SK-N-SH (cell line): ENCODE measurements around the gene TMEM131. TPM values are rescaled to one million over a fixed set of nuclear protein-coding genes. Genes with fewer than 3 reads are reported as not detected.

ENCODE experiments used
- CTCF ChIA-PET: fragments of 300-600, 350-600 bp; formaldehyde crosslinking; extraction: SDS; loops from one replicate; lab custom pipeline; 2021; lab: Yijun Ruan, JAX
- POLR2A ChIA-PET: fragments of 350-600 bp; sonication (Branson Sonifier 250); formaldehyde crosslinking; extraction: SDS; loops from one replicate; lab custom pipeline; 2020; ENCODE audit warnings: antibody characterized with exemption, inconsistent platforms; lab: Yijun Ruan, JAX
- DNase-seq: peaks from one replicate; pipeline ENCODE4 v3.0.0; 2012
- H2AFZ ChIP-seq: fragments of 200-600 bp; sonication (generic); 2 replicates; pipeline ENCODE4 v1.8.1; 2016; ENCODE audit warnings: antibody characterized with exemption, mild to moderate bottlenecking, low read depth
- H3F3A ChIP-seq: fragments of 200-600 bp; sonication (generic); replicated peaks from 2 replicates; pipeline ENCODE3; 2016; ENCODE audit warnings: antibody characterized with exemption, mild to moderate bottlenecking; ENCODE audit not compliant: insufficient read depth
- H3K27ac ChIP-seq, 2 experiments: fragments of 200-500 bp in 1 of 2; fragments of 200-600 bp in 1 of 2; sonication (Bioruptor generic) in 1 of 2; sonication (generic), shearing (Covaris generic) in 1 of 2; 2 replicates each; pipeline versions ENCODE4 v1.5.1 to v1.6.1; 2014 to 2016; ENCODE audit warnings: low read depth in 2 of 2, inconsistent platforms in 1 of 2, low read length in 1 of 2, mild to moderate bottlenecking in 1 of 2, mixed read lengths in 1 of 2
- H3K27me3 ChIP-seq: fragments of 200-600 bp; sonication (generic), shearing (Covaris generic); 2 replicates; pipeline ENCODE4 v1.6.1; 2016; ENCODE audit warnings: mixed run types; ENCODE audit not compliant: insufficient read depth
- H3K36me3 ChIP-seq, 2 experiments: fragments of 200-500 bp in 1 of 2; fragments of 200-600 bp in 1 of 2; sonication (Bioruptor generic) in 1 of 2; sonication (generic) in 1 of 2; replicated peaks in 1 of 2; 2 replicates each; pipeline versions ENCODE3 to v1.5.1; 2014 to 2016; ENCODE audit warnings: low read length in 1 of 2, mild to moderate bottlenecking in 1 of 2; ENCODE audit not compliant: insufficient read depth in 2 of 2, control insufficient read depth in 1 of 2
- H3K4me1 ChIP-seq, 2 experiments: fragments of 200-500 bp in 1 of 2; fragments of 200-600 bp in 1 of 2; sonication (Bioruptor generic) in 1 of 2; sonication (generic), shearing (Covaris generic) in 1 of 2; 2 replicates each; pipeline versions ENCODE4 v1.5.1 to v1.6.1; 2014 to 2016; ENCODE audit warnings: low read depth in 1 of 2, low read length in 1 of 2, mixed run types in 1 of 2; ENCODE audit not compliant: insufficient read depth in 2 of 2, control insufficient read depth in 1 of 2
- H3K4me2 ChIP-seq: fragments of 200-600 bp; sonication (generic), shearing (Covaris generic); 2 replicates; pipeline ENCODE4 v1.6.1; 2017; ENCODE audit warnings: mixed run types
- H3K4me3 ChIP-seq, 2 experiments: fragments of 200-500 bp in 1 of 2; fragments of 200-600 bp in 1 of 2; sonication (Bioruptor generic) in 1 of 2; sonication (generic), shearing (Covaris generic) in 1 of 2; 2 replicates each; pipeline versions ENCODE4 v1.5.1 to v1.8.1; 2014 to 2016; ENCODE audit warnings: low read depth in 2 of 2, inconsistent platforms in 1 of 2, low read length in 1 of 2, mild to moderate bottlenecking in 1 of 2, mixed read lengths in 1 of 2, moderate library complexity in 1 of 2
- H3K79me2 ChIP-seq: fragments of 200-600 bp; sonication (generic); 2 replicates; pipeline ENCODE4 v1.8.1; 2017; ENCODE audit warnings: mild to moderate bottlenecking; ENCODE audit not compliant: insufficient read depth
- H3K9ac ChIP-seq: fragments of 200-600 bp; sonication (generic); 2 replicates; pipeline ENCODE4 v1.6.1; 2017; ENCODE audit warnings: mixed run types
- H3K9me2 ChIP-seq: fragments of 200-600 bp; sonication (generic); 2 replicates; pipeline ENCODE4 v1.6.1; 2017; ENCODE audit warnings: mixed run types
- H3K9me3 ChIP-seq: fragments of 200-600 bp; sonication (generic); 2 replicates; pipeline ENCODE4 v1.6.1; 2017; ENCODE audit warnings: mixed run types, mild to moderate bottlenecking, moderate library complexity
- H4K20me1 ChIP-seq: fragments of 200-600 bp; sonication (generic); 2 replicates; pipeline ENCODE4 v1.6.1; 2017; ENCODE audit warnings: mild to moderate bottlenecking, mixed run types; ENCODE audit not compliant: insufficient read depth
- CHD2 ChIP-seq: fragments of 150-350 bp; IDR thresholded peaks from 2 replicates; pipeline ENCODE4 v1.6.1; 2018; ENCODE audit warnings: low read length; ENCODE audit not compliant: partially characterized antibody
- EP300 ChIP-seq, 2 experiments: IDR thresholded peaks; 2 replicates each; pipeline versions ENCODE4 v1.4.0 to v1.6.1; 2012; ENCODE audit warnings: borderline replicate concordance in 1 of 2, low read depth in 1 of 2, low read length in 1 of 2
- EZH2phosphoT487 ChIP-seq: fragments of 200-600 bp; sonication (generic); IDR thresholded peaks from 2 replicates; pipeline ENCODE4 v1.6.1; 2017; ENCODE audit warnings: low read depth, mixed run types, mild to moderate bottlenecking, antibody characterized with exemption, moderate library complexity, borderline replicate concordance
- FOXJ3 ChIP-seq: sonication (generic); formaldehyde crosslinking; IDR thresholded peaks from 2 replicates; pipeline ENCODE4 v1.5.1; 2020; ENCODE audit warnings: mild to moderate bottlenecking, missing genetic modification reagents
- GATA2 ChIP-seq: sonication (generic); formaldehyde crosslinking; IDR thresholded peaks from 2 replicates; pipeline ENCODE4 v1.5.0; 2020; ENCODE audit warnings: mild to moderate bottlenecking, missing genetic modification reagents
- MXI1 ChIP-seq: IDR thresholded peaks from 2 replicates; pipeline ENCODE4 v1.6.1; 2012; ENCODE audit warnings: mild to moderate bottlenecking, low read depth, low read length, improper control_type of control experiment
- RFX5 ChIP-seq: IDR thresholded peaks from 2 replicates; pipeline ENCODE4 v1.6.1; 2012; ENCODE audit warnings: mild to moderate bottlenecking, improper control_type of control experiment, low read length
- SIN3A ChIP-seq: IDR thresholded peaks from 2 replicates; pipeline ENCODE4 v1.6.1; 2012; ENCODE audit warnings: low read depth, mild to moderate bottlenecking, low read length, moderate library complexity, borderline replicate concordance
- TAF1 ChIP-seq: IDR thresholded peaks from 2 replicates; pipeline ENCODE4 v1.6.1; 2012; ENCODE audit warnings: low read depth, mild to moderate bottlenecking, low read length, moderate library complexity, borderline replicate concordance
- TCF12 ChIP-seq: IDR thresholded peaks from 2 replicates; pipeline ENCODE4 v1.4.0; 2012
- TEAD4 ChIP-seq: IDR thresholded peaks from 2 replicates; pipeline ENCODE4 v1.4.0; 2012; ENCODE audit warnings: mild to moderate bottlenecking, borderline replicate concordance; ENCODE audit not compliant: insufficient read depth
- USF1 ChIP-seq: IDR thresholded peaks from 2 replicates; pipeline ENCODE4 v1.4.0; 2012; ENCODE audit warnings: low read depth, borderline replicate concordance
- YY1 ChIP-seq: IDR thresholded peaks from 2 replicates; pipeline ENCODE4 v1.4.0; 2012; ENCODE audit warnings: low read depth, mild to moderate bottlenecking
- WGBS: methylation state at CpG from one replicate; pipeline ENCODE4 v1.1.6; 2017; ENCODE audit warnings: low lambda C conversion rate; 5-methylcytosine and 5-hydroxymethylcytosine counted together
- polyA plus RNA-seq, 3 experiments: library from polyadenylated mRNA; depleted of rRNA; stranded (reverse); fragments of >200 nt; gene quantifications; 2 replicates each; pipeline ENCODE4 v1.2.3, GENCODE V29; 2012

TMEM131 gene
- polyA plus RNA-seq, 1 of the 3 experiments (the other 2 are of a cell fraction), result 9.1 TPM

- Histone ChIP-seq H3K4me2 (no peak overlapping the region), H3K4me1 (no peaks in the 10 kb centered on the region; a peak in 1 of 4 replicates), H3K27me3 (no peaks in the 10 kb centered on the region), H4K20me1 (no peaks in the 10 kb centered on the region), H3K36me3 (no peaks in the 10 kb centered on the region), H3K79me2 (no peaks in the 10 kb centered on the region), H3K9me3 (no peaks in the 10 kb centered on the region), H3K4me3 (no peak overlapping the region), H3K27ac (no peak overlapping the region), H3F3A (no peaks in the 10 kb centered on the region), H2AFZ (no peak overlapping the region), H3K9ac (no peak overlapping the region), H3K9me2 (no peaks in the 10 kb centered on the region)
- POLR2A ChIA-PET, result no interaction called here
- no peak for DNase-seq
- no peak for TF ChIP-seq CHD2
- TF ChIP-seq MXI1, result no peak
- TF ChIP-seq EP300 (IDR thresholded peaks at IDR 0.05; ENCODE audit: borderline replicate concordance in 1 of 2, low read depth in 1 of 2, low read length in 1 of 2), result no peak
- TF ChIP-seq USF1, result no peak
- TF ChIP-seq FOXJ3, result no peak
- TF ChIP-seq YY1, result no peak
- no peak for TF ChIP-seq TEAD4
- no peak for TF ChIP-seq TCF12
- no peak for TF ChIP-seq EZH2phosphoT487
- no peak for TF ChIP-seq TAF1
- TF ChIP-seq RFX5, result no peak
- CTCF ChIA-PET, result interaction anchor here (1.1 to 2.0 kb wide), 2 partner anchors 21 to 22 kb away, joined by 3 to 8 read pairs; no protein-coding TSS in a partner anchor
- WGBS, result 76% methylated on average over 16 of the region's 16 CpGs
These were observed 276.2 kb downstream of the TMEM131 start for GRCh38 chr2:97719362-97720155.

- Histone ChIP-seq H3K4me2 (no peak overlapping the region), H3F3A (no peaks in the 10 kb centered on the region), H3K79me2 (no peaks in the 10 kb centered on the region), H3K4me1 (no peaks in the 10 kb centered on the region; a peak in 1 of 4 replicates), H3K9ac (no peak overlapping the region), H3K27me3 (no peaks in the 10 kb centered on the region), H3K27ac (no peak overlapping the region), H4K20me1 (no peaks in the 10 kb centered on the region), H3K9me3 (no peaks in the 10 kb centered on the region), H3K36me3 (no peaks in the 10 kb centered on the region), H3K4me3 (no peak overlapping the region), H3K9me2 (no peaks in the 10 kb centered on the region), H2AFZ (no peak overlapping the region)
- ChIA-PET CTCF (interaction anchor here (1.1 to 2.0 kb wide), 3 partner anchors 19 to 22 kb away, joined by 3 to 8 read pairs (median 3); no protein-coding TSS in a partner anchor), POLR2A (no interaction called here)
- no peak for TF ChIP-seq GATA2 (CRISPR knock-in tag)
- no peak for TF ChIP-seq MXI1
- TF ChIP-seq SIN3A, result no peak
- DNase-seq, result no peak
- WGBS, result 79% methylated on average over 3 of the region's 3 CpGs
These were observed 276.8 kb downstream of the TMEM131 start for GRCh38 chr2:97718942-97719341.
